SK-N-SH treated with all-trans-retinoic acid at 6 μM for 48 hours (cell line): ENCODE results near the gene STOM.
A peak's percentile ranks its signal among the peaks of the same experiment; 100 is the strongest.

Experiments used
- ATAC-seq: fragments of 200-7000 bp; cut with Tn5 transposase; 3 replicates; pipeline ENCODE4 v1.9.1; 2020; ENCODE audit warnings: mild to moderate bottlenecking, moderate library complexity
- ARNTL ChIP-seq: fragments of 450-650 bp; formaldehyde crosslinking; IDR thresholded peaks from 2 replicates; pipeline ENCODE4 v1.5.0; 2020; ENCODE audit warnings: low read depth, mild to moderate bottlenecking, moderate library complexity, borderline replicate concordance
- BACH2 ChIP-seq: fragments of 250-450 bp; sonication (Bioruptor Pico); IDR thresholded peaks from 2 replicates; pipeline ENCODE4 v1.9.0; 2021; ENCODE audit warnings: mild to moderate bottlenecking, borderline replicate concordance
- CSDC2 ChIP-seq: fragments of 250-450 bp; sonication (Bioruptor Pico); IDR thresholded peaks from 2 replicates; pipeline ENCODE4 v1.5.0; 2020; ENCODE audit warnings: mild to moderate bottlenecking, moderate library complexity
- ESRRG ChIP-seq: fragments of 250-450 bp; sonication (Bioruptor Pico); IDR thresholded peaks from 2 replicates; pipeline ENCODE4 v1.6.1; 2021; ENCODE audit warnings: mild to moderate bottlenecking
- GLIS3 ChIP-seq: fragments of 250-450 bp; sonication (Bioruptor Pico); IDR thresholded peaks from 2 replicates; pipeline ENCODE4 v1.5.0; 2020; ENCODE audit warnings: mild to moderate bottlenecking, moderate library complexity
- ISL1 ChIP-seq: fragments of 250-450 bp; sonication (Bioruptor Pico); IDR thresholded peaks from 2 replicates; pipeline ENCODE4 v2.1.2; 2022; ENCODE audit warnings: mild to moderate bottlenecking, moderate library complexity
- OSR1 ChIP-seq: fragments of 250-450 bp; sonication (Bioruptor Pico); IDR thresholded peaks from 2 replicates; pipeline ENCODE4 v1.8.0; 2022; ENCODE audit warnings: moderate library complexity, mild to moderate bottlenecking, inconsistent platforms
- PPARA ChIP-seq: fragments of 250-450 bp; sonication (Bioruptor Pico); IDR thresholded peaks from 2 replicates; pipeline ENCODE4 v1.5.0; 2020; ENCODE audit warnings: mild to moderate bottlenecking, borderline replicate concordance
- RARB ChIP-seq: fragments of 250-450 bp; sonication (Bioruptor Pico); IDR thresholded peaks from 2 replicates; pipeline ENCODE4 v1.8.0; 2021; ENCODE audit warnings: mild to moderate bottlenecking, moderate library complexity
- TCF4 ChIP-seq: fragments of 250-450 bp; sonication (Bioruptor Pico); IDR thresholded peaks from 2 replicates; pipeline ENCODE4 v1.8.0; 2021; ENCODE audit warnings: mild to moderate bottlenecking, moderate library complexity, borderline replicate concordance
- TOX ChIP-seq: fragments of 250-450 bp; sonication (Bioruptor Pico); IDR thresholded peaks from 2 replicates; pipeline ENCODE4 v1.8.0; 2021; ENCODE audit warnings: mild to moderate bottlenecking, moderate library complexity, borderline replicate concordance
- ZC3H10 ChIP-seq: fragments of 250-450 bp; sonication (Bioruptor Pico); IDR thresholded peaks from 2 replicates; pipeline ENCODE4 v1.5.1; 2021; ENCODE audit warnings: mild to moderate bottlenecking, moderate library complexity
- ZFP3 ChIP-seq: fragments of 250-450 bp; sonication (Bioruptor Pico); IDR thresholded peaks from 2 replicates; pipeline ENCODE4 v1.5.0; 2020; ENCODE audit warnings: mild to moderate bottlenecking, moderate library complexity
- ZFP30 ChIP-seq: fragments of 450-650 bp; formaldehyde crosslinking; IDR thresholded peaks from 2 replicates; pipeline ENCODE4 v1.5.0; 2022; ENCODE audit warnings: mild to moderate bottlenecking, moderate library complexity
- ZNF565 ChIP-seq: fragments of 450-650 bp; formaldehyde crosslinking; conservative IDR thresholded peaks from 2 replicates; pipeline ENCODE4 v1.5.0; 2020; ENCODE audit warnings: low read depth, mild to moderate bottlenecking, moderate library complexity
- ZNF70 ChIP-seq: fragments of 450-650 bp; formaldehyde crosslinking; IDR thresholded peaks from 2 replicates; pipeline ENCODE4 v1.5.0; 2020; ENCODE audit warnings: mild to moderate bottlenecking, moderate library complexity
- ZNF8 ChIP-seq: fragments of 450-650 bp; formaldehyde crosslinking; IDR thresholded peaks from 2 replicates; pipeline ENCODE4 v1.5.0; 2020; ENCODE audit warnings: mild to moderate bottlenecking, moderate library complexity
- TF ChIP-seq, protein P1 (sequence below): fragments of 250-450 bp; sonication (Bioruptor Pico); IDR thresholded peaks from 2 replicates; pipeline ENCODE4 v1.5.1; 2021; ENCODE audit warnings: mild to moderate bottlenecking, moderate library complexity
- TF ChIP-seq, protein P2 (sequence below): fragments of 250-450 bp; sonication (Bioruptor Pico); IDR thresholded peaks from 2 replicates; pipeline ENCODE4 v1.8.0; 2021; ENCODE audit warnings: low read depth, mild to moderate bottlenecking, moderate library complexity, borderline replicate concordance
- TF ChIP-seq, protein P3 (sequence below): fragments of 250-450 bp; sonication (Bioruptor Pico); IDR thresholded peaks from 2 replicates; pipeline ENCODE4 v1.5.0; 2020; ENCODE audit warnings: mild to moderate bottlenecking, moderate library complexity
- TF ChIP-seq, protein P4 (sequence below): fragments of 250-450 bp; sonication (Bioruptor Pico); IDR thresholded peaks from 2 replicates; pipeline ENCODE4 v1.5.1; 2020; ENCODE audit warnings: low read depth, mild to moderate bottlenecking, moderate library complexity

The STOM gene

DNA sequence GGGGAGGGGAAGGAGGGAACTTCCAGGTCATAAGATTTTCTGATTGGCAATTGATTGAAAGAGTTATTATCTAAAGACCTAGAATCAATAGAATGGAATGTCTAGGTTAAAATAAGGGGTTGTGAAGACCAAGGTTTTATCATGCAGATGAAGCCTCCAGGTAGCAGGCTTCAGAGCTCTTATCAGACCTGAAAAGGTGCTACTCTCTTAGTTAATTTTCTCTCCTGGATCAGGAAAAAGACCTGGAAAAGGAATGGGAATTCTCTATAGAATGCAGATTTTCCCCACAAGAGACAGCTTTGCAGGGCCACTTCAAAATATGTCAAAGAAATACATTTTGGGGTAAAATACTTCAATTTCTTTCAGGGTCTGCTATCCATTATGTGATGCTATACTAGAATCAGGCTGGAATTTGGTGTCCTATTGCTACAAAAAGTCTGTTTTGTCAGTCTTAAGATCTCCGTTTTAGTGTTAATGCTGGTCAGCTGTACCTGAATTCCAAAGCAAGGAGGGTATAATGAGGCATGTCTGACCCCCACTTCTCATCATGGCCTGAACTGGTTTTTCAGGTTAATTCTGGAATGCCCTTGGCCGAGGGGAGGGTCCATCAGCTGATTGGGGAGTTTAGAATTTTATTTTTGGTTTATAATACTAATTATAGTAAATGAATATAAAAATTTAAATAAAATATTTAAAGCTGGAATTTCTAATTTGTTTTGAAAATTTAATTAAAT, 16.6 kb upstream of the STOM start (continued):
- no peak for TF ChIP-seq ZNF70 (CRISPR knock-in tag)
- no peak for TF ChIP-seq ZNF565 (CRISPR knock-in tag)
- TF ChIP-seq ZC3H10 (CRISPR knock-in tag): no peak
- no peak for TF ChIP-seq TOX (CRISPR knock-in tag)
- TF ChIP-seq RARB: no peak

DNA sequence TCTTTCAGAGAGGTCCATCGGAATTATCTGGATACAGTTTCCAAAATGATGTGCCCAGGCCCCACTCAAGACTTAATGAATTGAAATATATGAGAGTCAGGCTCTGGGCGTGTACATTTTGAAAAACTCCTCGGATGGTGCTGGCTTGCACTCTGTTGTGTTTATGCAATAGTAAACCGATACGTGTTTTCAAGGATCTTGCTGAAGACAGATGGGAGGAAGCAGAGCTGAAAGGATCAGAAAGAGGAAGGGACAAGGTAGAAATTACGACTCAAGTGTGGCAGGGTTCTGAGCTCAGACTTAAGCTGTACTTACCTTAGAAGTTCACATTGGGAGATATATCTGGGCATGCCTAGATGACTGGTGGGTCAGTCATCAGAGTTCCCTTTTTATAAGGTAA, 13.7 kb upstream of the STOM start:
- TF ChIP-seq BACH2 (CRISPR knock-in tag): no peak
- TF ChIP-seq ZC3H10 (CRISPR knock-in tag): no peak
- no peak for TF ChIP-seq OSR1 (CRISPR knock-in tag)
- no peak for TF ChIP-seq ESRRG (CRISPR knock-in tag)
- TF ChIP-seq ARNTL (CRISPR knock-in tag): no peak
- TF ChIP-seq CSDC2: no peak
- TF ChIP-seq, protein P1, sequence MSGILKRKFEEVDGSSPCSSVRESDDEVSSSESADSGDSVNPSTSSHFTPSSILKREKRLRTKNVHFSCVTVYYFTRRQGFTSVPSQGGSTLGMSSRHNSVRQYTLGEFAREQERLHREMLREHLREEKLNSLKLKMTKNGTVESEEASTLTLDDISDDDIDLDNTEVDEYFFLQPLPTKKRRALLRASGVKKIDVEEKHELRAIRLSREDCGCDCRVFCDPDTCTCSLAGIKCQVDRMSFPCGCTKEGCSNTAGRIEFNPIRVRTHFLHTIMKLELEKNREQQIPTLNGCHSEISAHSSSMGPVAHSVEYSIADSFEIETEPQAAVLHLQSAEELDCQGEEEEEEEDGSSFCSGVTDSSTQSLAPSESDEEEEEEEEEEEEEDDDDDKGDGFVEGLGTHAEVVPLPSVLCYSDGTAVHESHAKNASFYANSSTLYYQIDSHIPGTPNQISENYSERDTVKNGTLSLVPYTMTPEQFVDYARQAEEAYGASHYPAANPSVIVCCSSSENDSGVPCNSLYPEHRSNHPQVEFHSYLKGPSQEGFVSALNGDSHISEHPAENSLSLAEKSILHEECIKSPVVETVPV (CRISPR knock-in tag): no peak
- TF ChIP-seq TCF4 (CRISPR knock-in tag): no peak
- TF ChIP-seq ISL1 (CRISPR knock-in tag): no peak
- TF ChIP-seq ZNF565 (CRISPR knock-in tag): no peak
- TF ChIP-seq, protein P2, sequence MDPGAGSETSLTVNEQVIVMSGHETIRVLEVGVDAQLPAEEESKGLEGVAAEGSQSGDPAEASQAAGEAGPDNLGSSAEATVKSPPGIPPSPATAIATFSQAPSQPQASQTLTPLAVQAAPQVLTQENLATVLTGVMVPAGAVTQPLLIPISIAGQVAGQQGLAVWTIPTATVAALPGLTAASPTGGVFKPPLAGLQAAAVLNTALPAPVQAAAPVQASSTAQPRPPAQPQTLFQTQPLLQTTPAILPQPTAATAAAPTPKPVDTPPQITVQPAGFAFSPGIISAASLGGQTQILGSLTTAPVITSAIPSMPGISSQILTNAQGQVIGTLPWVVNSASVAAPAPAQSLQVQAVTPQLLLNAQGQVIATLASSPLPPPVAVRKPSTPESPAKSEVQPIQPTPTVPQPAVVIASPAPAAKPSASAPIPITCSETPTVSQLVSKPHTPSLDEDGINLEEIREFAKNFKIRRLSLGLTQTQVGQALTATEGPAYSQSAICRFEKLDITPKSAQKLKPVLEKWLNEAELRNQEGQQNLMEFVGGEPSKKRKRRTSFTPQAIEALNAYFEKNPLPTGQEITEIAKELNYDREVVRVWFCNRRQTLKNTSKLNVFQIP (CRISPR knock-in tag): no peak
- no peak for TF ChIP-seq PPARA (CRISPR knock-in tag)
- ATAC-seq: no peak

DNA sequence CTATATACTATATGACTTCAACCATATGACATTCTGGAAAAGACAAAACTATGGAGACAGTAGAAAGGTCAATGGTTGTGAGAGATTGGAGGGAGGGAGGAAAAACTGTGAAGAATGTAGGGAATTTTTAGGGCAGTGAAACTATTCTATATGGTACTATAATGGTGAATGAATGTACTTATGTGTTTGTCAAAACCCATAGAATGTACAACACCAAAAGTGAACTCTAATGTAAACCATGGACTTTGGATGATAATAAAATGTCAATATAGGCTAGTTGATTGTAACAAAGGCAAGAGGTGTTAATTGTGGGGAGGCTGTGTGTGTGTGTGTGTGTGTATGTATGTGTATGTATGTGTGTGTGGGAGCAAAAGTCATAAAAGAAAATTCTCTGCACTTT, 10.8 kb upstream of the STOM start:
- TF ChIP-seq TOX (CRISPR knock-in tag) (no peak), ESRRG (CRISPR knock-in tag) (no peak)
- TF ChIP-seq, protein P1 (CRISPR knock-in tag): no peak
- TF ChIP-seq, all 23 proteins: peak for 0
- ATAC-seq: no peak

DNA sequence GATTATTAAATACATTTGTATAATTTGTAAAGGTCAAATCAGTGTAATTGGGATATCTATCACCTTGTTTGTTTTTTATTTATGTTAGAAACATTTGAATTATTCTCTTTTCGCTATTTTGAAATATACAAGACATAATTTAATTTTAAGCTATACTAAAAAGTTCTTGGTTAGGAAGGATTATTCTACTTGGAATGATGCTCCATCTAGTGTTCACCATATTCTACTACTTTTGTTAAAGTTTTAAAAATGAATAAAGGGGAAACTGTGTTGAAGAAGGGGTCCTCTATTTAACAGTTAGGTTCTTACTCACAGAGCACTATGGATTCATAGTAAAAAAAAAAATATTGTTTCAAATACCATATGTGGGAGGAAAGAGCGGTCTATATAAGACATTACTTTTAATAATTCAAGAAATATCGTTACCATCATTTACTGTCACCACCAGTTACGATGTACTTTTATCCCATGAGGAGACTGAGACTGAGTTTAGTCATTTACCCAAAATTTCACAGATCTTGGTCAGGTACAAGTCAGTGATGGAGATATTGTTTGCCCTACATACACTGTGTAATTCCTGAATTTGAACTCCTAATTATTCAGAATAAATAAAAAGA, 6.3 kb upstream of the STOM start:
- TF ChIP-seq ISL1 (CRISPR knock-in tag) (no peak), ARNTL (CRISPR knock-in tag) (no peak), CSDC2 (no peak), ZFP3 (no peak), ESRRG (CRISPR knock-in tag) (no peak), OSR1 (CRISPR knock-in tag) (no peak), ZFP30 (CRISPR knock-in tag) (no peak), GLIS3 (no peak), TOX (CRISPR knock-in tag) (no peak), RARB (no peak), TCF4 (CRISPR knock-in tag) (no peak), ZNF8 (no peak), ZC3H10 (CRISPR knock-in tag) (no peak)
- TF ChIP-seq, protein P3, sequence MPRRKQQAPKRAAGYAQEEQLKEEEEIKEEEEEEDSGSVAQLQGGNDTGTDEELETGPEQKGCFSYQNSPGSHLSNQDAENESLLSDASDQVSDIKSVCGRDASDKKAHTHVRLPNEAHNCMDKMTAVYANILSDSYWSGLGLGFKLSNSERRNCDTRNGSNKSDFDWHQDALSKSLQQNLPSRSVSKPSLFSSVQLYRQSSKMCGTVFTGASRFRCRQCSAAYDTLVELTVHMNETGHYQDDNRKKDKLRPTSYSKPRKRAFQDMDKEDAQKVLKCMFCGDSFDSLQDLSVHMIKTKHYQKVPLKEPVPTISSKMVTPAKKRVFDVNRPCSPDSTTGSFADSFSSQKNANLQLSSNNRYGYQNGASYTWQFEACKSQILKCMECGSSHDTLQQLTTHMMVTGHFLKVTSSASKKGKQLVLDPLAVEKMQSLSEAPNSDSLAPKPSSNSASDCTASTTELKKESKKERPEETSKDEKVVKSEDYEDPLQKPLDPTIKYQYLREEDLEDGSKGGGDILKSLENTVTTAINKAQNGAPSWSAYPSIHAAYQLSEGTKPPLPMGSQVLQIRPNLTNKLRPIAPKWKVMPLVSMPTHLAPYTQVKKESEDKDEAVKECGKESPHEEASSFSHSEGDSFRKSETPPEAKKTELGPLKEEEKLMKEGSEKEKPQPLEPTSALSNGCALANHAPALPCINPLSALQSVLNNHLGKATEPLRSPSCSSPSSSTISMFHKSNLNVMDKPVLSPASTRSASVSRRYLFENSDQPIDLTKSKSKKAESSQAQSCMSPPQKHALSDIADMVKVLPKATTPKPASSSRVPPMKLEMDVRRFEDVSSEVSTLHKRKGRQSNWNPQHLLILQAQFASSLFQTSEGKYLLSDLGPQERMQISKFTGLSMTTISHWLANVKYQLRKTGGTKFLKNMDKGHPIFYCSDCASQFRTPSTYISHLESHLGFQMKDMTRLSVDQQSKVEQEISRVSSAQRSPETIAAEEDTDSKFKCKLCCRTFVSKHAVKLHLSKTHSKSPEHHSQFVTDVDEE (CRISPR knock-in tag): no peak
- TF ChIP-seq, protein P4, sequence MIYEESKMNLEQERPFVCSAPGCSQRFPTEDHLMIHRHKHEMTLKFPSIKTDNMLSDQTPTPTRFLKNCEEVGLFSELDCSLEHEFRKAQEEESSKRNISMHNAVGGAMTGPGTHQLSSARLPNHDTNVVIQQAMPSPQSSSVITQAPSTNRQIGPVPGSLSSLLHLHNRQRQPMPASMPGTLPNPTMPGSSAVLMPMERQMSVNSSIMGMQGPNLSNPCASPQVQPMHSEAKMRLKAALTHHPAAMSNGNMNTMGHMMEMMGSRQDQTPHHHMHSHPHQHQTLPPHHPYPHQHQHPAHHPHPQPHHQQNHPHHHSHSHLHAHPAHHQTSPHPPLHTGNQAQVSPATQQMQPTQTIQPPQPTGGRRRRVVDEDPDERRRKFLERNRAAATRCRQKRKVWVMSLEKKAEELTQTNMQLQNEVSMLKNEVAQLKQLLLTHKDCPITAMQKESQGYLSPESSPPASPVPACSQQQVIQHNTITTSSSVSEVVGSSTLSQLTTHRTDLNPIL (CRISPR knock-in tag): no peak
- TF ChIP-seq, all 23 proteins: peak for 0
- peak; percentile 58; the same call in 1 of the 3 replicates for ATAC-seq
